CD4-positive, alpha-beta T cell (primary cell): ENCODE data around the gene KCNMA1. TPM values are rescaled to one million over a fixed set of nuclear protein-coding genes. Genes with fewer than 3 reads are reported as not detected.

Experiments used
- ATAC-seq: fragments of 200-7000 bp; cut with Tn5 transposase; one replicate; pipeline ENCODE4 v1.10.0; 2022; ENCODE audit warnings: mild to moderate bottlenecking; ENCODE audit not compliant: poor library complexity
- CTCF ChIA-PET: fragments of 350-600 bp; sonication (Branson Sonifier 250); formaldehyde crosslinking; loops from one replicate; lab custom pipeline; 2021; ENCODE audit warnings: antibody characterized with exemption, inconsistent platforms; lab: Charles Lee
- POLR2A ChIA-PET: fragments of 350-600 bp; sonication (Branson Sonifier 250); formaldehyde crosslinking; loops from one replicate; lab custom pipeline; 2021; ENCODE audit warnings: antibody characterized with exemption, inconsistent platforms; lab: Charles Lee
- DNase-seq, 14 experiments: peaks; one replicate each; pipeline ENCODE4 v3.0.0-alpha.2; 2013 to 2020; ENCODE audit warnings: mixed read lengths in 2 of 14
- H3K27ac ChIP-seq, 2 donors: one replicate each; pipeline versions ENCODE4 v1.5.1 to v1.7.0; 2013; ENCODE audit warnings: low read length in 2 of 2, low read depth in 1 of 2, mild to moderate bottlenecking in 1 of 2
- H3K27me3 ChIP-seq, 2 experiments: 1 replicate in 1 of 2; 2 replicates in 1 of 2; pipeline versions ENCODE4 v1.6.1 to v1.7.0; 2013; ENCODE audit warnings: low read length in 2 of 2, control low read depth in 1 of 2, mild to moderate bottlenecking in 1 of 2, moderate library complexity in 1 of 2; ENCODE audit not compliant: insufficient read depth in 2 of 2, control insufficient read depth in 1 of 2
- H3K36me3 ChIP-seq: one replicate; pipeline ENCODE4 v1.6.1; 2013; ENCODE audit warnings: low read length, control low read depth; ENCODE audit not compliant: insufficient read depth
- H3K4me1 ChIP-seq: one replicate; pipeline ENCODE4 v1.6.1; 2013; ENCODE audit warnings: low read length, control low read depth; ENCODE audit not compliant: insufficient read depth
- H3K4me3 ChIP-seq: one replicate; pipeline ENCODE4 v1.5.1; 2013; ENCODE audit warnings: mild to moderate bottlenecking, low read length, moderate library complexity
- H3K9me3 ChIP-seq, 2 experiments: 1 replicate in 1 of 2; 2 replicates in 1 of 2; pipeline versions ENCODE4 v1.6.1 to v1.7.0; 2013; ENCODE audit warnings: low read length in 2 of 2, mild to moderate bottlenecking in 2 of 2, control low read depth in 1 of 2, moderate library complexity in 1 of 2; ENCODE audit not compliant: control insufficient read depth in 1 of 2, insufficient read depth in 1 of 2
- H3K27ac Mint-ChIP-seq: one replicate; pipeline ENCODE4 v1.8.0; 2020; ENCODE audit warnings: mixed read lengths
- H3K27me3 Mint-ChIP-seq: one replicate; pipeline ENCODE4 v1.8.0; 2021; ENCODE audit warnings: mixed read lengths
- H3K36me3 Mint-ChIP-seq: one replicate; pipeline ENCODE4 v1.8.0; 2021; ENCODE audit warnings: low read depth, mixed read lengths
- H3K4me1 Mint-ChIP-seq: one replicate; pipeline ENCODE4 v1.8.0; 2021; ENCODE audit warnings: low read depth, mixed read lengths
- H3K4me3 Mint-ChIP-seq: one replicate; pipeline ENCODE4 v1.8.0; 2020; ENCODE audit warnings: mild to moderate bottlenecking, mixed read lengths
- H3K9me3 Mint-ChIP-seq: one replicate; pipeline ENCODE4 v1.8.0; 2020; ENCODE audit warnings: mixed read lengths
- CTCF ChIP-seq: fragments of 200-600 bp; IDR thresholded peaks from one replicate; pipeline ENCODE4 v1.8.0; 2022; ENCODE audit warnings: antibody characterized with exemption, mild to moderate bottlenecking
- intact Hi-C, 2 experiments: fragments of 100-400 bp; cut with DNase I in 1 of 2; cut with micrococcal nuclease in 1 of 2; formaldehyde crosslinking; loops; one replicate each; pipeline versions ENCODE4 v1.15.1 to v1.9.0; 2023 to 2025; cut with DNase I, micrococcal nuclease
- total RNA-seq, 174 experiments: library from RNA in 2 of 174; stranded (reverse) in 2 of 174; gene quantifications; one replicate each; pipeline ENCODE4 v1.2.3 and lab custom pipeline; 2021 to 2026

KCNMA1 gene
- total RNA-seq, 2 experiments from 2014 or later = not detected

- ChIA-PET CTCF (no interaction called here), POLR2A (no interaction called here)
- Histone ChIP-seq H3K36me3 (no peaks in the 10 kb centered on the region), H3K9me3 (no peaks in the 10 kb centered on the region), H3K27ac (no peak overlapping the region), H3K4me1 (no peaks in the 10 kb centered on the region), H3K4me3 (no peak overlapping the region), H3K27me3 (no peaks in the 10 kb centered on the region)
- ATAC-seq = no peak
- H3K4me3 Mint-ChIP-seq = no peak overlapping the region
- no peak for TF ChIP-seq CTCF
- H3K4me1 Mint-ChIP-seq = no peaks in the 10 kb centered on the region
- peaks cover 7% of the 10 kb centered on the region for H3K27me3 Mint-ChIP-seq
- no peak for DNase-seq
- peaks cover 3% of the 10 kb centered on the region for H3K9me3 Mint-ChIP-seq
- H3K27ac Mint-ChIP-seq = no peak overlapping the region
- intact Hi-C loops = no loop called here
- no peaks in the 10 kb centered on the region for H3K36me3 Mint-ChIP-seq
These were observed 807.4 kb downstream of the KCNMA1 start for GRCh38 chr10:76830218-76830617.

GRCh38 chr10:76829724-76830123 is 807.9 kb downstream of the KCNMA1 start:
- Mint-ChIP-seq H3K4me3 (no peak overlapping the region), H3K9me3 (peaks cover 3% of the 10 kb centered on the region), H3K4me1 (no peaks in the 10 kb centered on the region), H3K27ac (no peak overlapping the region), H3K27me3 (peaks cover 7% of the 10 kb centered on the region), H3K36me3 (no peaks in the 10 kb centered on the region)
- Histone ChIP-seq H3K36me3 (no peaks in the 10 kb centered on the region), H3K9me3 (no peaks in the 10 kb centered on the region), H3K4me3 (no peak overlapping the region), H3K27ac (no peak overlapping the region), H3K27me3 (no peaks in the 10 kb centered on the region), H3K4me1 (no peaks in the 10 kb centered on the region)
- no peak for ATAC-seq
- intact Hi-C loops = no loop called here
- DNase-seq = no peak
- TF ChIP-seq CTCF = no peak
- POLR2A ChIA-PET = no interaction called here
- CTCF ChIA-PET = no interaction called here
